ENCODE measurements around the gene RPS27L. TPM values are rescaled to one million over a fixed set of nuclear protein-coding genes. Genes with fewer than 3 reads are reported as not detected.

Gene RPS27L
- total and polyA plus RNA-seq, 2 experiments from 2014 or later, result 85.9 to 1,011 TPM

- TF ChIP-seq JUNB (IDR thresholded peaks at IDR 0.05; ENCODE audit: unreplicated experiment) (no peak), CTCF (conservative IDR thresholded peaks at IDR 0.05; ENCODE audit: low read depth in 2 of 2) (no peak), EZH2phosphoT487 (IDR thresholded peaks at IDR 0.05; ENCODE audit: unreplicated experiment) (no peak), STAT1 (IDR thresholded peaks at IDR 0.05; ENCODE audit: unreplicated experiment) (no peak), ZNF331 (CRISPR knock-in tag; IDR thresholded peaks at IDR 0.05; ENCODE audit: low read depth) (no peak), ETS1 (IDR thresholded peaks at IDR 0.05) (no peak)
Measured at GRCh38 chr15:63189941-63190768, 32.9 kb upstream of the RPS27L start (continued).

- Histone ChIP-seq H3K27ac (ENCODE audit: low read depth) (peak within 1 kb of the TSS; percentile 91), H3K4me2 (peak within 1 kb of the TSS; percentile 90), H3K36me3 (ENCODE audit: insufficient read depth) (no peaks in the 10 kb centered on the region), H3K4me3 (peak within 1 kb of the TSS; percentile 89), H4K20me1 (replicated peaks; ENCODE audit: insufficient read depth) (0 out of 2 replicates have a peak, but pooled peaks cover 5% of the 10 kb centered on the region), H3K27me3 (ENCODE audit: insufficient read depth) (no peaks in the 10 kb centered on the region), H3F3A (replicated peaks; ENCODE audit: low read depth) (no peaks in the 10 kb centered on the region; the same call in 1 of the 2 replicates), H2AFZ (peak within 1 kb of the TSS; percentile 99), H3K79me2 (replicated peaks; ENCODE audit: insufficient read depth) (peaks cover 46% of the 10 kb centered on the region), H3K9me2 (ENCODE audit: insufficient read depth) (no peaks in the 10 kb centered on the region), H3K4me1 (ENCODE audit: insufficient read depth) (peaks cover 44% of the 10 kb centered on the region)
- H3K4me1 Mint-ChIP-seq, result peaks cover 38% of the 10 kb centered on the region
- peak within 1 kb of the TSS; percentile 97 for H3K27ac Mint-ChIP-seq
- H3K27me3 Mint-ChIP-seq (ENCODE audit: insufficient read depth, low read depth, poor library complexity), result peaks cover 9% of the 10 kb centered on the region
- peak; percentile 99 for DNase-seq (ENCODE audit: low spot score)
- ATAC-seq, result peak; percentile 95
- peak within 1 kb of the TSS; percentile 88 for H3K4me3 Mint-ChIP-seq
- no peaks in the 10 kb centered on the region for H3K36me3 Mint-ChIP-seq (ENCODE audit: low read depth)
- H3K9me3 Mint-ChIP-seq, result no peaks in the 10 kb centered on the region
- TF ChIP-seq POLR2AphosphoS5 (IDR thresholded peaks at IDR 0.05; ENCODE audit: low read depth) (peak; percentile 83), ETS1 (IDR thresholded peaks at IDR 0.05) (peak; percentile 86), ZNF462 (CRISPR knock-in tag; IDR thresholded peaks at IDR 0.05) (no peak), CTCF (conservative IDR thresholded peaks at IDR 0.05; ENCODE audit: low read depth in 2 of 2) (peak in 1 of 2 experiments; percentile 30; a peak in 2 of 4 replicates)
Measured at GRCh38 chr15:63188926-63189871, 31.9 kb upstream of the RPS27L start, which contains the start of gene RAB8B. Gene RAB8B, plus strand, starts transcription at chr15:63189606. Its CDS starts 19 bp downstream, at chr15:63189625.

Data from GM23338 (cell line).